Measurements from ENCODE around the gene CACNA1I.

The CACNA1I gene

GRCh38 chr22:39627208-39627607 lies 56.7 kb downstream of the CACNA1I start:
- DNase-seq = no peak

GRCh38 chr22:39627865-39628562 lies 57.5 kb downstream of the CACNA1I start:
- no peak for DNase-seq

DNA sequence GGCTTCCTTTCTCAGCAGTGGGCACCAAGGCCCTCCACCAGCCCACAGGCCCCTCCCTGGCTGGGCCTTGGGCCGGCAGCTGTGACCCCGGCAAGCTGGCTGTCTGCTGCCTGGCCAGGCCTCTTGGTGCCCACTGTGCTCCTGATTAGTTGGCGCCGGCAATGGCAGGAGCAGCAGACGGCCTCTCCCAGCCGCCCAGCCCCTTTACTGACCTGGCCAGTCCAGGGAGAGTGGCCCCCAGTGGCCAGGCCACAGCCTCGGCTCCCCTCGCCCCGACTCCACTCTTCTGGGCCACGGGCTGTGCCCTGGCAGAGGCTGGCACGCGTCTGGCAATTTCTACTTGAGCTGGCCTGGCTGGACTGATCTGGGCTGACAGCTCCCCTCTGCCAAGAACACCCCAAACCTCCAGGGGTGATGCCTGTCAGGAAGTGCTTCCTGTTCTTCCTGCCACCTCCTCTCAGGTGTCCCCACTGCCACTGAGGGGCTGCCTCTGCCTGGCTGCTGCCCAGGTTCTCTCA lies 58.1 kb downstream of the CACNA1I start:
- DNase-seq = no peak

GRCh38 chr22:39629851-39630250 lies 59.3 kb downstream of the CACNA1I start:
- no peak for DNase-seq

DNA sequence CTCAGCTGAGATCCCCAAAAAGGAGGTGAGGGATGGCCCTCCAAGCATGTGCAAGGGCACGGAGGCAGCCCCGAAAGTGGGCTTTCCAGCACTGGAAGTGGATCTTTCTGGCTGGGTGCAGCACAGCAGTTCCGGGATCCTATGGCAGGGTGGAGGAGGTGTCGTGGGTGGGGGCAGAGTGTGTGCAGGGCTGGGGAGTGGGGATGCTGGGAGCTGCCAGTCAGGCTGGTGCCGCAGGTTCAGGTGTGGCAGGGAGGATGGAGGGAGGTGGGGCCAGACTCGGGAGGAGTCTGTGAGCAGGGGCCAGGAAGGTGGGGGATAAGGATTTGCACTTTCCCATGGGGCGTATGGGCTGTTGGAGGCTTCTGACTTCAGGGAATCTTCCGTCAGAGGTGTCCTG lies 60.2 kb downstream of the CACNA1I start:
- no peak for DNase-seq

DNA sequence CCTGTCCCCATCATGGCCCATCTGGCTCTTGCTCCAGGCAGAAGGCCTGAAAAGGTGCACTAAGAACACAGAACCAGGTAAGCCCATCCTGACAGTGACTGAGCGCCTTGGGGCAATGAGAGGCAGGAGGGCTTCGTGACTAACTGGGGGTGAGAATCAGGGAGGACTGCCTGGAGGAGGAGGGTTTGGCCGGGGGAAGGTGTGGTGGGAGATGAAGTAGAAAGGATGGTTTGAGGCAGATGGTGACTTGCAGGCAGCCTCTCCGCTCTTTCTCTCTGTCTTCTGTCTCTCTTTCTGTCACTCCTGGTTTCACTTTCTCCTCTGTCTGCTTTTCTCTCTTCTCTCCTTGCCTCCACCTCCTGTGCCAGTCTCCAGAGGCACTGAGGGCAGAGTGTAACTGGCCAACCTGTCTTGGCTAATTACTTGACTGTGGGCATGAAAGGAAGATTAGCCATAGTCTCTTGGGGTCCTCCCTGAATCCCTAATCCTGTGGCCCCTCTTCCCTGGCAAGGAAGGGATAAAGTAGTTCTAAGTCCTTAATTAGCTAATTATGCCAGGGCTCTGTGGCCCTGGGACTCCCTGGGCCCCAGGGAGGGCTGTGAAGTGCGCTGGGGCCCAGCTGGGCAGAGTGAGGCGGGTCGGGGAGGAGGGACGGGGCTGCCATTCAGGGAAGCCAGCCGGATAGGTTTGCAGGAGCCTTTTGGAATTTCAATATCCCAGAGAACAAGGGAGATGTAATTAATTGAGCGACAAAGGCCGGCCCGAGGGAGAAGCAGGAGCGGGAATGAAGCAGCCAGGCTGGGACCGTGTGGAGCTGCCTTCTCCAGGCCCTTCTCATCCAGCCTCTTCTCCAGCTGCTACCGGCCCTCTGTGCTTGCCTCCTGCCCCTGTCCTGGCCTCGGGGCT lies 61.1 kb downstream of the CACNA1I start:
- DNase-seq = no peak

DNA sequence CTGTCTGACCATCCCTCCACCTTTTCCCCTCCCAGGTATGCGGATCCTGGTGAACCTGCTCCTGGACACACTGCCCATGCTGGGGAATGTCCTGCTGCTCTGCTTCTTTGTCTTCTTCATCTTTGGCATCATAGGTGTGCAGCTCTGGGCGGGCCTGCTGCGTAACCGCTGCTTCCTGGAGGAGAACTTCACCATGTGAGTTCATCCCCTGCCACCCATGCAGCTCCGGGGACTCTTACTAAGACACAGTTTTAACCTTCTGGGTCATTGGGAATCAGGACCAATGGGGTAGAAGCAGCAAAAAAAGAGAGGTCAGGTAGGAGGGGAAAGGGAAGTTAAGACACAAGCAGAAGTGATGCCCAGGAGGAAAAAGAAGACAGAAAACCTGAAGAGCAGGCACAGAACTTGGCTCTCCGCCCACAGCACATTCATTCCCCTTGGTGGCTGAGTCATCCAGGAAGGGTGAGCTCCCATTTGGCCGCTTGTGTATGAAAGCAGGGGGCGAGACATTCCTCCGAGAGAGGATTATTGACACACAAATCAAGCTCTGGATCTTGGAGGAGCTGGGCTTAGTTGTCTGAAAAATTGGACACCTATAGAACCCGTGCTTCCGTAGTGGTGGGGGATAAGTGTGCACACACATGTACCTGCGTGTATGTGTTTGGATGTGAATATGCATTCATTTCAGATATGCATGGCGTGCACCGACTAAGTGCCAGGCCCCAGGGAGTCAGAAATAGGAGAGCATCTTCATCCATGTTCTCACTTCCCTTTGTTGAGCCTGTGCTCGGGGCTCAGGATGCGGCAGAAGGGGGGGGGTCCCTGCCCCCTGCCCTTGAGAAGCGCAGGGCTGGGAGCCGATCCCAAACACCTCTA lies 64.2 kb downstream of the CACNA1I start:
- DNase-seq = no peak

DNA sequence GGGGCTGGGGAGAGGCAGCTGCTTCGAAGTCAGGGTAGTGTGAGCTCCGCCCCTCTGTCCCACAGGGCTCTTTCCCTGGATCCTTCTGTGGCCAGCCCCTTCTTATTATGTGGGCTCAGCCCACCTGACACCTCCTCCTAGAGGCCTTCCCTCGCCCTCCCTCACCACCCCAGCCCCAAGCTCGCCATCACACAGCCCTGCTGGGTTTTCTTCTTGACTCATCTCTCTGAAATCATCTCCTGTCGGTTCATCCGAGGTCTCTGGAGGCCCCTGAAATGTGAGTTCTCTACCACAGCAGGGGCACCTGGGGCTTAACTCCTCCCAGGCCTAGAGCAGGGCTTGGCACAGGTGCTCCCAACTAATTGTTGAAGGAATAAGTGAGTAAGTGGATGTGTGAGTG lies 65.2 kb downstream of the CACNA1I start:
- DNase-seq = no peak

- no peak for DNase-seq
These were observed 68.4 kb downstream of the CACNA1I start for GRCh38 chr22:39638958-39639357.

DNA sequence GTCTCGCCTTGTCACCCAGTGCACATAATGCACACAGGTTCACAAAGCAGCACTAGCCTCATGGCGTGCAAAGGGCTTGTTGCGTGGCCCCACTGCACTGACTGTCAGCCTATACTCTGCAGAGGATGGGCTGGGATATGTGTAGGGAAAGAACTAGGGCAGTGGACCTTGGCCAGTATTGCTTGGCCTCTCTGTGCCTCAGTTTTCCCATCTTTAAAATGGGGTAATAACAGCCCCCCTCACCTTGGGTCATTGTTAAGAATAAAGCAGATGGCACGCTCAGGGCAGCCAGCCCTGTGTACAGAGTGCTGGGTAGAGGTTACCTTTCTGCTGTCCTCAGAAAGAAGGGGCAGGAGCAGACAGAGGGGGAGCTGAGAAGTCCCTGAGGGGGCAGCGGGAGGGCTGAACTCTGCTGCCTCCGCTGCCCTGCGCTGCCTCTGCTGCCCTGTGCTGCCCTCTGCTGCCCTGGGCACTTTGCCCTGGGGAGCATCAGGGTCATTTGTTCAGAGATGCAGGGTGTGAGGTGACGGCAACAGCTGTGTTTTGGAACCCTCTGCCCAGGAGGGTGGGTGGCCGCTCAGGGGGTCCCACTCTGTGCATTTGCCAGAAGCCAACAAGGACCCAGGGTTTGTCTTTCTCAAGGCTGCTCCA lies 71.2 kb downstream of the CACNA1I start:
- no peak for DNase-seq

GRCh38 chr22:39643311-39644083 lies 72.9 kb downstream of the CACNA1I start:
- DNase-seq = no peak

DNA sequence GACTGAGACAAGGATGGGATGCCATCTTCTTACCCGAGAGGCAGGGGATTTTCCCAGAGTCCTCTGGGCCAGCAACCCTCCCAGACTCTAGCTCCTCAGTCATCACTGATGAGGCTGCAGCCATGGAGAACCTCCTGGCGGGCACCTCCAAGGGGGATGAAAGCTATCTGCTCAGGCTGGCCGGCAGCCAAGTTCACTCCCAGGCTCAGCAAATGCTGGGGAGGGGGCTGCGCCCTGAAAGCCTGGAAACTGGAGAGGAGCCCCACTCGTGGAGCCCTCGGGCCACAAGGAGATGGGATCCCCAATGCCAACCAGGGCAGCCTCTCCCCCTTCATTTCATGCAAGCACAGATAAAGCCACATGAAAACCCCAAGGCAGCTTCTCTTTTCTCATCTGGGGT lies 75.0 kb downstream of the CACNA1I start:
- DNase-seq = no peak

- no peak for DNase-seq
These were observed 76.0 kb downstream of the CACNA1I start for GRCh38 chr22:39646398-39647063.

GRCh38 chr22:39647836-39648629 lies 77.5 kb downstream of the CACNA1I start:
- no peak for DNase-seq

DNA sequence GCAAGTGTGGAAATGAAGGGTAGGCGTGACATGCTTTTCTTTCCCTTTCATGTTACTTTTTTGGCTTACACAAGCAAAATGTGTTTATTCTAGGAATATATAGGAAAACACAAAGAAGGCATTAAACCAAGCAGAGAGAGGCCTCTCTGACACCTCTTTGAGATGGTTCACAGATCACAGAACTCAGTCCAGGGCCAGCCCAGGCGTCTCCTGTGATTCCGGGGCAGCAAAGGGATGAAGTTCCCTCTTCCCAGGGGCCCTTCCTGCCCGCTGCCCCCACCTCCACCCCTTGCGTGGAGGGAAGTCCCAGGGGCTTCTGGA lies 78.0 kb downstream of the CACNA1I start:
- DNase-seq = no peak

DNA sequence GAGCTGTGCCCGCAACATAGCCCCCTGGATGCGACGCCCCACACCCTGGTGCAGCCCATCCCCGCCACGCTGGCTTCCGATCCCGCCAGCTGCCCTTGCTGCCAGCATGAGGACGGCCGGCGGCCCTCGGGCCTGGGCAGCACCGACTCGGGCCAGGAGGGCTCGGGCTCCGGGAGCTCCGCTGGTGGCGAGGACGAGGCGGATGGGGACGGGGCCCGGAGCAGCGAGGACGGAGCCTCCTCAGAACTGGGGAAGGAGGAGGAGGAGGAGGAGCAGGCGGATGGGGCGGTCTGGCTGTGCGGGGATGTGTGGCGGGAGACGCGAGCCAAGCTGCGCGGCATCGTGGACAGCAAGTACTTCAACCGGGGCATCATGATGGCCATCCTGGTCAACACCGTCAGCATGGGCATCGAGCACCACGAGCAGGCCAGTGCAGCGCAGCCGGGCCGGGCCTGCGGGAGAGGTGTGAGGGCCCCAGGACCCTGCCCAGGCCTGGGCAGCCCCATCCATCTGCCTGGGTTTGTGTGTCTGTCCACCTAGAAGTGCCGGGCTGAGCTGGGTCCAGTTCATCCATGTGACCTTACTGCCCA lies 79.0 kb downstream of the CACNA1I start:
- DNase-seq = no peak

GRCh38 chr22:39651053-39651996 lies 80.8 kb downstream of the CACNA1I start:
- no peak for DNase-seq

DNA sequence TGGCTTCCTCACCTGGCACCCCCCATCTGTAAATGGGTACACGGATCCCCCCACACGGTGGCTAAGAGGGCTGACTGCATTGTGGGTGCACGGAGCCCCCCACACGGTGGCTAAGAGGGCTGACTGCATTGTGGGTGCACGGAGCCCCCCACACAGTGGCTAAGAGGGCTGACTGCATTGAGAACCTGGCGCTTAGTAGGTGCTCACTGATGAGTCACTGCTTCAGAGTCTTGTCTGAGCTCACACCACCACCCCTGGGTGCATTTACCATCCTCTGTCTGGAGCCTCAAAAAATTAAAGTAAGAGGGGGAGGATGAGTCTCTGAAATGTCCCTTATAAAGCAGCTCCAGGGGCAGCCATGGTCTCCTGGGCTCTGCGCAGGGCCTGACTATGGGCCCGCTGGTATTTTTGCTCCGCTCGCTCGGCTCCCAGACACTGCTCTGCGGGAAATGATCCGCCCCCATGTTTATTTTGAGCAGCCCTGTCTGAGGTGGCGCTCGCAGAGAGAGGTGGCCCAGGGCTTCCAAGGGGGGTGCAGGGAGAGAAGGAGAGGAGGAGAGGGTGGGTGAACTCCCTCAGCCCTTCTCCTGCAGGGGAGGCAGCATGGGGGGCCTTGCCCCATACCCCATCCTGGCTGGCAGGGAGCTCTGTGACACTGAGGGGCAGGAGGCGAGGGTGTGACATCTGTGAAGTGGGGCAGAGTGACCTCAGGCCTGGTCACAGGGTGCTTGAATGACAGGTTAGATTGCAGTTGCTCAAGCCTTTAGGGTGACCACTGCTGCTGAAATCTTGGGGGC lies 82.6 kb downstream of the CACNA1I start:
- no peak for DNase-seq
